Mesodermal cell (in vitro differentiated cells): ENCODE data around the gene HSD3B7.
A peak's percentile ranks its signal among the peaks of the same experiment; 100 is the strongest.

ENCODE experiments used
- H3K27ac ChIP-seq: 2 replicates; pipeline ENCODE4 v1.7.0; 2013; ENCODE audit warnings: mild to moderate bottlenecking, low read depth, low read length, moderate library complexity; ENCODE audit not compliant: severe bottlenecking
- H3K36me3 ChIP-seq: 2 replicates; pipeline ENCODE4 v1.7.1; 2013; ENCODE audit warnings: mild to moderate bottlenecking, low read length, moderate library complexity; ENCODE audit not compliant: control insufficient read depth, insufficient read depth
- H3K4me1 ChIP-seq: one replicate; pipeline ENCODE4 v1.7.1; 2013; ENCODE audit warnings: mild to moderate bottlenecking, low read length; ENCODE audit not compliant: insufficient read depth, control insufficient read depth, poor library complexity, severe bottlenecking
- H3K4me3 ChIP-seq: 2 replicates; pipeline ENCODE4 v1.7.0; 2013; ENCODE audit warnings: low read length, control low read depth, mild to moderate bottlenecking; ENCODE audit not compliant: insufficient read depth, poor library complexity, severe bottlenecking; ENCODE audit errors: extremely low read depth
- H3K9me3 ChIP-seq: 2 replicates; pipeline ENCODE4 v1.7.1; 2013; ENCODE audit warnings: mild to moderate bottlenecking, low read length, moderate library complexity; ENCODE audit not compliant: control insufficient read depth
- WGBS, 2 experiments: methylation state at CpG; one replicate each; pipeline ENCODE4 v1.1.5; 2013; ENCODE audit warnings: missing lambda C conversion rate in 2 of 2; ENCODE audit not compliant: insufficient coverage in 2 of 2; 5-methylcytosine and 5-hydroxymethylcytosine counted together

HSD3B7 gene

GRCh38 chr16:30948667-30949649 is 36.0 kb upstream of the HSD3B7 start, which contains the start of gene ORAI3:
Gene ORAI3 (plus strand): TSS chr16:30949068. CDS start chr16:30949290, 222 bp downstream.
- Histone ChIP-seq H3K9me3 (no peaks in the 10 kb centered on the region), H3K4me1 (peaks cover 26% of the 10 kb centered on the region), H3K36me3 (peaks cover 40% of the 10 kb centered on the region), H3K4me3 (peak within 1 kb of the TSS; percentile 84), H3K27ac (peak within 1 kb of the TSS; percentile 91)
- WGBS, 2 experiments: 0% methylated on average over 49 to 57 of the region's 70 CpGs

GRCh38 chr16:30949650-30950515 is 35.1 kb upstream of the HSD3B7 start:
- 10 to 11% methylated on average over 19 to 21 of the region's 21 CpGs for WGBS, 2 experiments
- H3K9me3 ChIP-seq: no peaks in the 10 kb centered on the region
- peaks cover 27% of the 10 kb centered on the region for H3K4me1 ChIP-seq
- peak overlapping the region; percentile 84 for H3K4me3 ChIP-seq
- peaks cover 31% of the 10 kb centered on the region for H3K36me3 ChIP-seq
- peak overlapping the region; percentile 86 for H3K27ac ChIP-seq

- Histone ChIP-seq H3K9me3 (no peaks in the 10 kb centered on the region), H3K4me1 (peaks cover 27% of the 10 kb centered on the region), H3K27ac (peak overlapping the region; percentile 86), H3K4me3 (peak overlapping the region; percentile 84), H3K36me3 (peaks cover 25% of the 10 kb centered on the region)
- WGBS, 2 experiments: 96 to 97% methylated on average over 5 of the region's 8 CpGs
Measured at GRCh38 chr16:30950516-30951065, 34.4 kb upstream of the HSD3B7 start.

- no peak overlapping the region for H3K4me3 ChIP-seq
- H3K36me3 ChIP-seq: peaks cover 20% of the 10 kb centered on the region
- 89 to 90% methylated on average over 1 of the region's 1 CpG for WGBS, 2 experiments
- H3K27ac ChIP-seq: no peak overlapping the region
- H3K9me3 ChIP-seq: no peaks in the 10 kb centered on the region
- peaks cover 27% of the 10 kb centered on the region for H3K4me1 ChIP-seq
Measured at GRCh38 chr16:30951193-30951592, 33.8 kb upstream of the HSD3B7 start.

DNA sequence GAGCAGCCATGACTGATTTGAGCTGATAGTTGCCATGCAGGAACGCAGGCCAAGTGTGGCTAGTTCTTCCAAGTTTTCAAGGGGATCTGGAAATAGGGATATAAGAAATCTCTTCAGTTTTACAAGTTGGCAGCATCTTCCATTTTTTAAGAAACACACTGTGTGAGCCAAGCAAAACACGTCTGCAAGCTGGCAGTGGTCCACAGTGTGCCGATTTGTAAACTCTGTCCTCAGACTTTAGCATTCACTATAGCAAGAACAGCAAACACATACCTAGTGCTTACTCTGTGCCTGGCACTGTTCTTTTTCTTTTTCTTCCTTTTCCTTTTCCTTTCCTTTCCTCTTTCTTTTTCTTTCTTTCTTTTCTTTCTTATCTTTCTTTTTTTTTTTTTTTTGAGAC is 33.3 kb upstream of the HSD3B7 start:
- 91 to 96% methylated on average over 3 of the region's 3 CpGs for WGBS, 2 experiments
- Histone ChIP-seq H3K27ac (no peak overlapping the region), H3K36me3 (peaks cover 14% of the 10 kb centered on the region), H3K9me3 (no peaks in the 10 kb centered on the region), H3K4me3 (no peak overlapping the region), H3K4me1 (peaks cover 26% of the 10 kb centered on the region)

- no peak overlapping the region for H3K4me3 ChIP-seq
- 67 to 80% methylated on average over 7 to 9 of the region's 9 CpGs for whole genome bisulfite sequencing, 2 experiments
- H3K36me3 ChIP-seq: peaks cover 11% of the 10 kb centered on the region
- peaks cover 16% of the 10 kb centered on the region for H3K4me1 ChIP-seq
- H3K27ac ChIP-seq: no peak overlapping the region
- H3K9me3 ChIP-seq: no peaks in the 10 kb centered on the region
Measured at GRCh38 chr16:30953111-30953510, 31.9 kb upstream of the HSD3B7 start.

GRCh38 chr16:30953511-30954124 is 31.4 kb upstream of the HSD3B7 start:
- WGBS, 2 experiments: 43 to 47% methylated on average over 12 to 13 of the region's 15 CpGs
- no peaks in the 10 kb centered on the region for H3K9me3 ChIP-seq
- H3K4me1 ChIP-seq: peaks cover 17% of the 10 kb centered on the region
- H3K27ac ChIP-seq: peak overlapping the region; percentile 29
- no peak overlapping the region for H3K4me3 ChIP-seq
- H3K36me3 ChIP-seq: peaks cover 11% of the 10 kb centered on the region

- Histone ChIP-seq H3K36me3 (peaks cover 23% of the 10 kb centered on the region), H3K4me3 (no peak overlapping the region), H3K27ac (no peak overlapping the region), H3K4me1 (peaks cover 20% of the 10 kb centered on the region), H3K9me3 (no peaks in the 10 kb centered on the region)
- WGBS, 2 experiments: 96% methylated on average over 8 of the region's 8 CpGs
Measured at GRCh38 chr16:30954993-30955392, 30.0 kb upstream of the HSD3B7 start.

DNA sequence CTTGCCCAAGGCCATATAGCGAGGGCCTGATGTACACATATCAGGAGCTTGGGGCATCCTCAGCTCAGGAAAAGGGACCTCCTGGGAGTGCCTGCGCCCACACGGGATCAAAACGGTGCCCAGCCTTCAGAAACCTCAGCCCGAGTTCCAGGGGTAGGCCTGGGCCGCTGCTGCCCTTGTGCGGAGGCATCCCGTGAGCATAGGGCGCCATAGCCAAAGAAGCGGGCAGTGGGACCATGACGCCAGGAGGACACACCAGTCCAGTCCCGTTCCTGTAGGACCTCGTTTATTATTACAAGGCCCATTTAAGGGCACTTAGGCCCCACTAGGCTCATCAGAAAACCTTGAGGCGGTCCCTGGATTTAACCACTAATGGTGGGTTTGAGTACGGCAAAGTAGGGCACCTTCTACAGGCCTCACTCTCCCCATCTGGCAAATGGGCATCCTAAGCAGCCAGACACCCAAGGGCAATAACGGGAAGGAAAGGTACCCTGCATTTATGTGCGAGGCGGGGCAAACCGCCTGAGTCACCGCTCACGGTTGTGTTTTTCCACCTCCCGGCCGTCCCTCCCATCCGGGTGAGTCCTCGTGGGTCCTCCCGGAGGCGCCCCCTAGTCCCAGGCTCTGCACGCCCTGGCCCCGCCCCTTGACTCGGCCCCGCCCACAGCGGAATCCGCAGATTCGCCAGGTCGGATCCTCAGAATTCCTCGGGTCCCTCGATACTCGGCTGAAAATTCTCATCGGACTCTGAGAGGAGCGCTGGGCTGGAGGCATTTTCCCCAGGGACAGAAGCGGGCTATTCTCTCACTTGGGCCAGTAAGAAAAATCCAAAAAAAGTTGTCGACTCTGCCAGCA is 28.2 kb upstream of the HSD3B7 start:
- H3K36me3 ChIP-seq: peaks cover 31% of the 10 kb centered on the region
- peak overlapping the region; percentile 79 for H3K4me3 ChIP-seq
- 34 to 35% methylated on average over 40 to 42 of the region's 42 CpGs for WGBS, 2 experiments
- peaks cover 14% of the 10 kb centered on the region for H3K4me1 ChIP-seq
- H3K9me3 ChIP-seq: no peaks in the 10 kb centered on the region
- H3K27ac ChIP-seq: peak overlapping the region; percentile 99
